GM12865 (cell line): Measurements from ENCODE around the gene SLCO3A1.

Experiments
- DNase-seq: peaks from one replicate; pipeline ENCODE4 v3.0.0; 2010; ENCODE audit warnings: low read depth
- H3K4me3 ChIP-seq: 2 replicates; pipeline ENCODE4 v1.5.1; 2011; ENCODE audit warnings: mild to moderate bottlenecking, low read depth, low read length, control low read depth
- TF ChIP-seq, protein P1 (sequence below): IDR thresholded peaks from 2 replicates; pipeline ENCODE4 v1.5.1; 2011; ENCODE audit warnings: low read length, control low read depth, low read depth, inconsistent platforms; ENCODE audit not compliant: insufficient read depth; ENCODE audit errors: missing control alignments

The SLCO3A1 gene

DNA sequence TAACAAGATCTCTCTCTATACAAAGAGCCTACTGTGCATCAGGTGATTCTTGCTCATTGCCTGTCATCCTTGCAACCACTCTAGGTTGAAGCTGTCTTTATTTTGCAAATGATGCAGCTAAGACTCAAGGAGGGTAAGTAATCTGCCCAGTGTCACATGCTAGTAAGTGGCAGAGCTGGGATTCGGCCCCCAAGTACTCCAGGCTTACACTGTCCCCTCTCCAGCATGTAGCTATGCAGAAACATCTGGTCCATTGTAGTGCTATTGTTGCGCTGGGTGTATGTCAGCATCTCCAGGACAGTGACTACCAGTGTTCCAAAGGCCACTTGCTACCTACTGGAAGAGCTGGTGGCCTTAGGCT lies 248.9 kb downstream of the SLCO3A1 start:
- TF ChIP-seq, protein P1, sequence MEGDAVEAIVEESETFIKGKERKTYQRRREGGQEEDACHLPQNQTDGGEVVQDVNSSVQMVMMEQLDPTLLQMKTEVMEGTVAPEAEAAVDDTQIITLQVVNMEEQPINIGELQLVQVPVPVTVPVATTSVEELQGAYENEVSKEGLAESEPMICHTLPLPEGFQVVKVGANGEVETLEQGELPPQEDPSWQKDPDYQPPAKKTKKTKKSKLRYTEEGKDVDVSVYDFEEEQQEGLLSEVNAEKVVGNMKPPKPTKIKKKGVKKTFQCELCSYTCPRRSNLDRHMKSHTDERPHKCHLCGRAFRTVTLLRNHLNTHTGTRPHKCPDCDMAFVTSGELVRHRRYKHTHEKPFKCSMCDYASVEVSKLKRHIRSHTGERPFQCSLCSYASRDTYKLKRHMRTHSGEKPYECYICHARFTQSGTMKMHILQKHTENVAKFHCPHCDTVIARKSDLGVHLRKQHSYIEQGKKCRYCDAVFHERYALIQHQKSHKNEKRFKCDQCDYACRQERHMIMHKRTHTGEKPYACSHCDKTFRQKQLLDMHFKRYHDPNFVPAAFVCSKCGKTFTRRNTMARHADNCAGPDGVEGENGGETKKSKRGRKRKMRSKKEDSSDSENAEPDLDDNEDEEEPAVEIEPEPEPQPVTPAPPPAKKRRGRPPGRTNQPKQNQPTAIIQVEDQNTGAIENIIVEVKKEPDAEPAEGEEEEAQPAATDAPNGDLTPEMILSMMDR = no peak
- DNase-seq = no peak
- no peak overlapping the region for H3K4me3 ChIP-seq

DNA sequence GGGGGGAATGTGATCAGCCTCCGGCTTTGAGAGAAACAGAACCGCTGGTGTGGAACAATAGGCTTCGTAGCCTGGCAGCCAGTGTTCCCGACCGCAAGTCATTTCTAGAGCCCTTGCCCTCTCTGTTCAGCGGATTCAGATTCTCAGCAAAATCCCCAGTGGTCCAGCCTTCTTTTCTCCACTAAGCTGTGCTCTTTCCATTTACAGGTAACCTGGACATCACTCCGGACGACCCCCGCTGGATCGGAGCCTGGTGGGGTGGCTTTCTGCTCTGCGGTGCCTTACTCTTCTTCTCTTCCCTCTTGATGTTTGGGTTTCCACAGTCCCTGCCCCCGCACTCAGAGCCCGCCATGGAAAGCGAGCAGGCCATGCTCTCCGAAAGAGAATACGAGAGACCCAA lies 250.6 kb downstream of the SLCO3A1 start:
- H3K4me3 ChIP-seq = no peak overlapping the region
- no peak for DNase-seq
- TF ChIP-seq, protein P1 = no peak

DNA sequence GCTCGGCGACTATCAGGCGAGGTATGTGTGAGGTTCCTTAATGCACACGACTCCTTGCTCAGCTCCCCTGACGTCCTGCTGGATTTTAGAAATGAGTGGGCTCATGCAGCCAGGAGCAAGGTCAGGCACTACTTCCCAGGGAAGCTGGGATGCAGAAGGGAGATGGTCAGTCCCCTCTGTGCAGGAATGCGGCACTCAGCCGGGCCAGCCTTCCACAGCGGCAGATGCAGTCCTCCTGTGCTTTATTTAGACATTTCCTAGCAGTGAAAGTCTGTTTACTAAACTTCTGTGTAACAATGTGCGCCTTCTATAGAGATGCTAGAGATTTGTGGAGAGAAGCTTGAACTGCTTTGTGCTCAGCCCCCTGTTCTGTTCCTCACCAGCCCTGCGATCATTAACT lies 252.1 kb downstream of the SLCO3A1 start:
- no peak overlapping the region for H3K4me3 ChIP-seq
- TF ChIP-seq, protein P1 = no peak
- DNase-seq = no peak

DNA sequence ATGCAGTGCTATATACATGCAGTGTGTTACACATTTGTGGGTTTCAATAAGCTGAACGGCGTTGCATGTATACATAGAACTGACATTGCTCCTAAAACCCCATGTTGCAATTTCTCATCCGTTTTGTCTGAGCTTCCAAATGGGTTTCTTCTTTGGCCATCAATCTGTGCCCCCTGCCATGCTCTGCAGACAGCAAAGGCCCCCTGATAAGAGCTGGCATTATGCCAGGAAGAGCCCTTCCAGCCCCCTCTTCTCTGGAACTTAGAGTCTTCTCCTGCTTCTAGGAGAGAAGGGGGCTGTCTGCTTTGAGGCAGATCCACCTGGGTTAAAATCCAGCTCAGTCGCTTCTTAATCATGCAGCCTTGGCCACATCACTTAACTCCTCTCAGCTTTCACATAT lies 254.0 kb downstream of the SLCO3A1 start:
- TF ChIP-seq, protein P1 = no peak
- no peak overlapping the region for H3K4me3 ChIP-seq
- no peak for DNase-seq

DNA sequence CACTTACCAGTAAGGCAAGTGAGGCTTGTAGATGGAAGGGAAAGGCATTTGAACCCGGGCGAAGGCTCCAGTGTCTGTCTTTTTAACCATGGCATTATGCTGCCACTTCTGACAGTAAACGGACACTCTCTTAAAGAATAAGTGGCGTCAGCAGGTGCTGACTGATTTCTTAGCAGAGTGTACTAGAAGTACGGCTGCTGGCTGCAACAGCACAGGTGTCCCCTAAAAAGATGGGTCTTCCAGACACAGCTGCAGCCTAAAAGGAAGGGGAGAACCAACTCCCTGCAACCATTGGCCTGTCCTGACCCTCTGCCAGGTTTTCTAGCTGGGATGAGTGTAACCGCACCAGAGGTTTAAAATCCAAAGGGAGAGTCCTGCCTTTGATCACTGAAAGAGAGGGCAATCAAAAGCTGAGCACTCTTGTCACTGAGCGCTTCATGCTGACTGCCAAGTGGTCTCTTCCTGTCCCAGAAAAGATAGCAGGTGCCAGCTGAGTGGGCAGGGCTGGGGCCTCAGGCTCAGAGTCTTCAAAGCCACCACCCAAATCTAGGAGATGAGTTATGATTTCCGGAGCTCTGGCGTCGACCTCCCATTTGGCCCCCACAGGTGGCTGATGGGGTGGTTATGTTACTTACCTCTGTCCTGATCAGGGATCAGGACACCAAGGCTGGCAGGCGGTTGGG lies 255.8 kb downstream of the SLCO3A1 start:
- no peak for DNase-seq
- TF ChIP-seq, protein P1 = no peak
- no peak overlapping the region for H3K4me3 ChIP-seq

DNA sequence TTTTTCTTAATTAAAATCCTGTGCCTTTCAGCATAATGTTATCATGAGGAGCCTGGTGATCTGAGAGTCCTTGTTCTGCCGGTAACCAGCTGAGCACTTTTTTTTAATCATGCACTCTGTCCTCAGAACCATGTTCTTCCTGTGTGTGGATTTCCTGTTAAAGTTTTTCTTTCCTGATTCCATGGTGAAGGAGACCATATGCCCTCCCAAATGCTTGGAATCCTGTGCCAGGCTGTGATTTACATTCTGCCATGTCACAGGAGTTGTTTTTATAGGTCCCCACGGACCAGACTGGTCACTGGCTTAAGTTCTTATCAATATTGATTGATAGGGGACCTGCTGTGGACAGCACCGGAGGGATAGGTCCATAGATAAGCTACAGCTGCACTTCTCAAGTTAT lies 257.8 kb downstream of the SLCO3A1 start:
- no peak overlapping the region for H3K4me3 ChIP-seq
- no peak for DNase-seq
- TF ChIP-seq, protein P1 = no peak

DNA sequence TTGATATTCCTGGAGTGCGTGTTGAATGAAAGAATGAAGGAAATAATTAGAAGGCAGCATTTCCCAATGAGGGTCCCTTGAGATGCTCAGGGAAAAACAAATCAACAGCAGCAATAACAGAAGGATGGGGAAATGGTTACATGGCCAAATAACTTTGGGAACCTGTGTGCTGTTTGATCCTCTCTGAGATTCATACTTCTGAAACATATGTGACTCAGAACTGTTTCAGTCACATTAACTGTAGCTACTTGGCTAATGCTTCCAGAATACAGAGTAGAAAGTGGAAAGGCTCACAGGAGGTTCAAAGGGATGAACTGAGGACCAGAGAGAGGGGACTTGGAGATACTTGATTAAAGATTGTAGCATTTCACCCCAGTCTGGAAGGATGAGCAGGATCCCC lies 258.2 kb downstream of the SLCO3A1 start:
- no peak overlapping the region for H3K4me3 ChIP-seq
- DNase-seq = no peak
- TF ChIP-seq, protein P1 = no peak
